Spinal cord (tissue), 10 donors: ENCODE data around the gene PPP1CC. TPM values are rescaled to one million over a fixed set of nuclear protein-coding genes. Genes with fewer than 3 reads are reported as not detected.

Experiments
- DNase-seq, 6 donors: peaks; one replicate each; pipeline versions ENCODE4 v3.0.0 to v3.0.0-alpha.2; 2013 to 2015; ENCODE audit warnings: low spot score in 6 of 6, low read depth in 4 of 6
- H3K27ac ChIP-seq: one replicate; pipeline ENCODE4 v1.5.1; 2013; ENCODE audit warnings: low read depth, low read length, control low read depth
- H3K27me3 ChIP-seq: one replicate; pipeline ENCODE4 v1.6.1; 2013; ENCODE audit warnings: low read length; ENCODE audit not compliant: control insufficient read depth, insufficient read depth
- H3K36me3 ChIP-seq: one replicate; pipeline ENCODE4 v1.6.1; 2013; ENCODE audit warnings: low read length; ENCODE audit not compliant: control insufficient read depth, insufficient read depth
- H3K4me1 ChIP-seq: one replicate; pipeline ENCODE4 v1.6.1; 2013; ENCODE audit warnings: low read length; ENCODE audit not compliant: control insufficient read depth, insufficient read depth
- H3K4me3 ChIP-seq: one replicate; pipeline ENCODE4 v1.5.1; 2013; ENCODE audit warnings: low read depth, low read length, control low read depth
- H3K9me3 ChIP-seq: one replicate; pipeline ENCODE4 v1.6.1; 2013; ENCODE audit warnings: low read length; ENCODE audit not compliant: control insufficient read depth, insufficient read depth
- WGBS: methylation state at CpG from one replicate; pipeline ENCODE4 v1.1.5; 2013; ENCODE audit warnings: missing lambda C conversion rate; ENCODE audit not compliant: insufficient coverage; 5-methylcytosine and 5-hydroxymethylcytosine counted together
- long read RNA-seq, 4 donors: transcript quantifications; one replicate each; lab custom pipeline, GENCODE V29; 2026
- polyA plus RNA-seq, 2 donors: library from polyadenylated mRNA; unstranded; fragments of 120-200 nt; gene quantifications; one replicate each; pipeline ENCODE4 v1.2.1, GENCODE V29; 2013; ENCODE audit not compliant: insufficient read length in 2 of 2
- total RNA-seq, 2 donors: library from RNA; depleted of rRNA in 1 of 2; stranded (reverse); fragments of 120-200 nt in 1 of 2; fragments of >200 nt in 1 of 2; gene quantifications; one replicate each; pipeline versions ENCODE4 v1.2.3 to v1.2.4, GENCODE V29; 2013 to 2014
- donor health status: healthy.

PPP1CC gene
- 100 to 1,000 TPM; 108 to 152 TPM for total RNA-seq
- polyA plus RNA-seq = 100 to 1,000 TPM; 119 to 148 TPM
- long read RNA-seq, donor 1, transcript PPP1CC-201 (7 exons, 2,559 nt) = major isoform, 50 of 98 reads
- long read RNA-seq, donor 1, transcript PPP1CC-211 (3 exons, 582 nt) = minor isoform, 8 of 98 reads
- long read RNA-seq, donor 1, transcript PPP1CC-203 (2 exons, 1,133 nt) = minor isoform, 7 of 98 reads
- long read RNA-seq, donor 1, partial matches to known transcripts = 31 of 98 reads
- long read RNA-seq, donor 1, other reads (novel, unspliced or antisense) = 0 of 98 reads
- long read RNA-seq, donor 2, transcript PPP1CC-201 (7 exons, 2,559 nt) = major isoform, 8 of 16 reads
- long read RNA-seq, donor 2, partial matches to known transcripts = 0 of 16 reads
- long read RNA-seq, donor 2, other reads (novel, unspliced or antisense) = 0 of 16 reads
- long read RNA-seq, donor 3, transcript PPP1CC-201 (7 exons, 2,559 nt) = major isoform, 21 of 34 reads
- long read RNA-seq, donor 3, transcript PPP1CC-211 (3 exons, 582 nt) = minor isoform, 7 of 34 reads
- long read RNA-seq, donor 3, partial matches to known transcripts = 0 of 34 reads
- long read RNA-seq, donor 3, other reads (novel, unspliced or antisense) = 0 of 34 reads
- long read RNA-seq, donor 4, transcript PPP1CC-211 (3 exons, 582 nt) = minor isoform, 13 of 103 reads
- long read RNA-seq, donor 4, transcript PPP1CC-201 (7 exons, 2,559 nt) = major isoform, 39 of 103 reads
- long read RNA-seq, donor 4, transcript PPP1CC-203 (2 exons, 1,133 nt) = minor isoform, 12 of 103 reads
- long read RNA-seq, donor 4, transcript PPP1CC-208 (5 exons, 1,581 nt) = minor isoform, 5 of 103 reads
- long read RNA-seq, donor 4, partial matches to known transcripts = 23 of 103 reads
- long read RNA-seq, donor 4, other reads (novel, unspliced or antisense) = 6 of 103 reads

DNA sequence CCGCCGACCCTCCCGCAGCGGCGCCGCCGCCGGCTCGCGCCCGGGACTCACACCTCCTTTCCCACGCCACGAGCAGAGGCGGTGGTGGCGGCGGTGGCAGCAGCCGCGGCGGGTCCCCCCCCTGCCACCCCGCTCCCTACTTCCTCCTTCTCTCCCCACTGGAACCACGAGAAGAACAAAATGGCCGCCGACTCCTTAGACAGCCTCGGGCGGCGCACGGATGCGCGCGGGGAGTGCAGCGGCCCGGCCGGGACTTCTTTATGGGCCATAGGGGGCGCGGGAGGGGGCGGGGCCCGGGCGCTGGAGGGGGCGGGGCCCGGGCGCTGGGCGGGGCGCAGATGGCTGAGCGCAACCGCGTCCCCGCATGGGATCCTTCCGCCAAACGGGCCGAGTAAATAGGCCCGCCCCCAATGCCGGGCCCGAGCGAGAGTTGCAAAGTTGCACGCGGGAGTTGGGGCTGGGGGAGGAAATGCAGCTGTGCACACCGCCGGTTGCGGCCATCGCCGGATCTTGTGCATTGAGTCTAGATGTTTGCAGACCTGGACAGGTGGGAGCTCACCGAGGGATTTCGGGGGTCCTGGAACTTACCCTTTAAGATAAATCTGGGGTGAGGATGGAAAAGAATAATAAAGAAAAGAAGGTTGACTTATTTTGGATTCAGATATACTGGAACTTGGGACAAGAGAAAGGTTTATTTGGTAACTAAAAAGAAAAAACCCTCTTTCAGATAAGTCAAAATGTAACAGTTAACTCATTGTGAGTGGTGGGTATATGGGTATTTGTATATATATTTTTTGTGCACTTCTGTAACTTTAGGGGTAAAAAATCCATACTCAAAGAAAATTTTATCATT lies at the start of gene PPP1CC:
Gene PPP1CC (minus strand): TSS at position 174 of the 853 bp plus-strand sequence. CDS start 184 bp downstream, outside the sequence.
- Histone ChIP-seq H3K27ac (peak within 1 kb of the TSS; percentile 64), H3K4me1 (peaks cover 23% of the 10 kb centered on the region), H3K36me3 (no peaks in the 10 kb centered on the region), H3K4me3 (peak within 1 kb of the TSS; percentile 60), H3K27me3 (no peaks in the 10 kb centered on the region), H3K9me3 (no peaks in the 10 kb centered on the region)
- WGBS = 0% methylated on average over 46 of the region's 63 CpGs
- DNase-seq = peak; percentile 83 to 98 (median 92)

DNA sequence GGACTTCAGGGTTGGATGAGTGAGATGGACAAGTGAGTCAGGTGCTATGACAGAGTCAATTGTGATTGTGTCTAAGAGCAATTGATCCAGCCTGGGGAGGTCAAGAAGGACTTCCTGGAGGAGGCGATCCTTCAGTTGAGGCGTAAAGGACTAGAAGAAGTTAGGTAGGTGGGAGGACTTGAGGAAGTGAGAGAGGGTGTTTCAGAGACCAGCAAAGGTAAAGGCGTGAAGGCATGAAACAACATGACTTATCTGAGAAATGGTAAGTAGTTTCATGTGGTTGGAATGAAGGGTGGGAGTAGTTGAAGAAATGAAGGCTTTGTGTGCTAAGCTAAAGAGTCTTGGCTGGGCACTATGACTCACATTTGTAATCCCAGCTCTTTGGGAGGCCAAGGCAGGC lies 48.9 kb upstream of the PPP1CC start:
- no peaks in the 10 kb centered on the region for H3K4me1 ChIP-seq
- no peaks in the 10 kb centered on the region for H3K36me3 ChIP-seq
- no peaks in the 10 kb centered on the region for H3K27me3 ChIP-seq
- no peak overlapping the region for H3K4me3 ChIP-seq
- no peaks in the 10 kb centered on the region for H3K9me3 ChIP-seq
- H3K27ac ChIP-seq = no peak overlapping the region
- 98% methylated on average over 3 of the region's 3 CpGs for WGBS
- no peak for DNase-seq

DNA sequence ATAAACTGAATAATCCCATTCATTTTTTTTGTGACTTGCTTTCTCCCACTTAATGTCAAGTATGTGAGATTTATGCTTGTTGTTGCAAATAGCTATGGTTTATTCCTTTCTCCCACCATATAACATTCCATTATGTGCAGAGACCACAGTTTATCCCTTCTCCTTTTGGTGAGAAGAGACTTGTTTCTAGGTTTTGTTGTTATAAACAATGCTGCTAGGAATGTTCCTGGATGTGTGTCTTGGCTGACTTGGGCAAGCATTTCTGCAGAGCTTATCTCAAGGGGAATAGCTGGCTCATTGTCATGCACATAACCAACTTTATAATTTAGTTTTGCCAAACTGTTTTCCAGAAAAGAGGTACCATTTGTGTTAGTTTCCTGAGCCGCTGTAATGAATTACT lies 47.6 kb upstream of the PPP1CC start:
- no peaks in the 10 kb centered on the region for H3K36me3 ChIP-seq
- peak in 1 of 6 donors; percentile 4 for DNase-seq
- no peaks in the 10 kb centered on the region for H3K4me1 ChIP-seq
- no peak overlapping the region for H3K4me3 ChIP-seq
- 91% methylated on average over 1 of the region's 1 CpG for WGBS
- H3K27me3 ChIP-seq = no peaks in the 10 kb centered on the region
- no peaks in the 10 kb centered on the region for H3K9me3 ChIP-seq
- H3K27ac ChIP-seq = no peak overlapping the region

DNA sequence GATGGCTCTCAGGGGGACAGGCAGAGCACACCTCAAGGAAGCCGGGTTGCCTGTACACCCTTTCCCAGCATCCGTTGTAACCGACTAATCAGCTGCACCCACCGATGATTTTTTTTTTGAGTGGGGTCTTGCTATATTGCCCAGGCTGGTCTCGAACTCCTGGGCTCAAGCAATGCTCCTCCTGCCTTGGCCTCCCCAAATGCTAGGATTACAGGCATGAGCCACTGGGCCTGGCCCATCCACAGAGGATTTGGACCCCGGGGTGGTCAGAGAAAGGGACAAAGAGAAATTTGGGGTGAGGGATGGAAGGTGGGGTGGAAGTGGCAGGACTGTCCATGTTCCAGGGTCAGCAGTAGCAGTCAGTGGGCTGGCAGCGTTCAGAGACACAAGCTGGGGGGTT lies 43.3 kb upstream of the PPP1CC start:
- Histone ChIP-seq H3K4me1 (no peaks in the 10 kb centered on the region), H3K27ac (no peak overlapping the region), H3K9me3 (no peaks in the 10 kb centered on the region), H3K27me3 (no peaks in the 10 kb centered on the region), H3K4me3 (no peak overlapping the region), H3K36me3 (no peaks in the 10 kb centered on the region)
- no peak for DNase-seq
- 91% methylated on average over 7 of the region's 7 CpGs for WGBS

DNA sequence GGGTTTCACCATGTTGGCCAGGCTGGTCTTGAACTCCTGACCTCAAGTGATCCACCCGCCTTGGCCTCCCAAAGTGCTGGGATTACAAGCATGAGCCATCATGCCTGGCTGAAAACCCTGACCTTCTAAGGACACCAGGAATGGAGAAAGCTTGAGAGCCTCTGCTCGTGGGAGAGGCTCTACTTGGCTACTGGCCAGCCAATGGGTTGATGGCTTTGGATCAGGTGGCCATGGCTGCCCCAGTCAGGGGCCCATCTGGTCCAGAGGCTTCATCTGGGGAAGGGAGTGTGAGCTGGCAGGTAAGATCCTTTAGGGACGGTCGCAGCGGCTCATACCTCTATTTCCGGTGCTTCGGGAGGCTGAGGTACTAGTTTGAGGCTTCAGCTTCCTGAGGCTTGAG lies 42.5 kb upstream of the PPP1CC start:
- DNase-seq = no peak
- no peak overlapping the region for H3K4me3 ChIP-seq
- H3K27me3 ChIP-seq = no peaks in the 10 kb centered on the region
- H3K4me1 ChIP-seq = no peaks in the 10 kb centered on the region
- H3K27ac ChIP-seq = no peak overlapping the region
- no peaks in the 10 kb centered on the region for H3K9me3 ChIP-seq
- WGBS = 71% methylated on average over 2 of the region's 7 CpGs
- no peaks in the 10 kb centered on the region for H3K36me3 ChIP-seq

DNA sequence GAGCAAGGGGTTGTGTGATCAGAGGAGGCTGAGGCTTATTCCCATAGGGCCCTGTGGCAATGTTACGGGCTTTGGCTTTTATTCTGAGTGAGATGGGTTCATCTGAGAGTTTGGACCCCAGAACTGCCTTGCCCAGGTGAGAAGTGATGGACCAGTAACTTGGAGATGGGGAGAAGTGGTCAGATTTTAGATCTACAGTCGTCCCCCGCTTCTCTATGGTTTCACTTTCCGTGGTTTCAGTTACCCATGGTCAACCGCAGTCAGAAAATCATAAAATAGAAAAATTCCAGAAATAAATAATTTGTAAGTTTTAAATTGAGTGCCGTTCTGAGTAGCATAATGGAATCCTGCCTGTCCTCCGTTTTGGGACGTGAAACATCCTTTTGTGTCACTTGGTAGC lies 40.2 kb upstream of the PPP1CC start:
- 90% methylated on average over 2 of the region's 8 CpGs for WGBS
- DNase-seq = no peak

GRCh38 chr12:110782094-110782493 lies 39.4 kb upstream of the PPP1CC start:
- DNase-seq = no peak
- H3K4me3 ChIP-seq = no peak overlapping the region
- no peaks in the 10 kb centered on the region for H3K4me1 ChIP-seq
- H3K36me3 ChIP-seq = no peaks in the 10 kb centered on the region
- 87% methylated on average over 2 of the region's 4 CpGs for WGBS
- no peak overlapping the region for H3K27ac ChIP-seq
- no peaks in the 10 kb centered on the region for H3K9me3 ChIP-seq
- no peaks in the 10 kb centered on the region for H3K27me3 ChIP-seq

More for the DNA sequence above, 40.2 kb upstream of the PPP1CC start:
- Histone ChIP-seq H3K4me3 (no peak overlapping the region), H3K27me3 (no peaks in the 10 kb centered on the region), H3K36me3 (no peaks in the 10 kb centered on the region), H3K4me1 (no peaks in the 10 kb centered on the region), H3K27ac (no peak overlapping the region), H3K9me3 (no peaks in the 10 kb centered on the region)

- H3K4me1 ChIP-seq = no peaks in the 10 kb centered on the region
- DNase-seq = no peak
- no peak overlapping the region for H3K27ac ChIP-seq
- 67% methylated on average over 3 of the region's 4 CpGs for whole genome bisulfite sequencing
- no peak overlapping the region for H3K4me3 ChIP-seq
- no peaks in the 10 kb centered on the region for H3K27me3 ChIP-seq
- no peaks in the 10 kb centered on the region for H3K9me3 ChIP-seq
- no peaks in the 10 kb centered on the region for H3K36me3 ChIP-seq
Observed at GRCh38 chr12:110780448-110780847, 37.8 kb upstream of the PPP1CC start.
